Endodermal cell (in vitro differentiated cells): ENCODE data around the gene SPATA2L. TPM values are rescaled to one million over a fixed set of nuclear protein-coding genes. Genes with fewer than 3 reads are reported as not detected.

Experiments
- DNase-seq: peaks from one replicate; pipeline ENCODE4 v3.0.0-alpha.2; 2017
- H3K27ac ChIP-seq: 2 replicates; pipeline ENCODE4 v1.5.1; 2013; ENCODE audit warnings: mild to moderate bottlenecking, low read depth, low read length, moderate library complexity
- H3K27me3 ChIP-seq: 2 replicates; pipeline ENCODE4 v1.6.1; 2013; ENCODE audit warnings: mild to moderate bottlenecking, low read length, moderate library complexity; ENCODE audit not compliant: insufficient read depth, control insufficient read depth, poor library complexity, severe bottlenecking
- H3K36me3 ChIP-seq: 2 replicates; pipeline ENCODE4 v1.7.0; 2013; ENCODE audit warnings: mild to moderate bottlenecking, low read length, moderate library complexity; ENCODE audit not compliant: control insufficient read depth, insufficient read depth
- H3K4me1 ChIP-seq: one replicate; pipeline ENCODE4 v1.7.0; 2013; ENCODE audit warnings: low read length; ENCODE audit not compliant: control insufficient read depth, insufficient read depth
- H3K4me3 ChIP-seq: 2 replicates; pipeline ENCODE4 v1.5.1; 2013; ENCODE audit warnings: mild to moderate bottlenecking, low read length, moderate library complexity
- H3K9ac ChIP-seq: 2 replicates; pipeline ENCODE4 v1.6.1; 2013; ENCODE audit warnings: mild to moderate bottlenecking, low read length, moderate library complexity; ENCODE audit not compliant: poor library complexity, severe bottlenecking; ENCODE audit errors: extremely low read depth
- H3K9me3 ChIP-seq: 2 replicates; pipeline ENCODE4 v1.6.1; 2013; ENCODE audit warnings: mild to moderate bottlenecking, low read length, moderate library complexity; ENCODE audit not compliant: control insufficient read depth
- H3K27ac Mint-ChIP-seq: 2 replicates; pipeline ENCODE4 v1.8.0; 2020; ENCODE audit warnings: mixed read lengths
- H3K27me3 Mint-ChIP-seq: 2 replicates; pipeline ENCODE4 v1.8.0; 2021; ENCODE audit warnings: mild to moderate bottlenecking, mixed read lengths; ENCODE audit not compliant: insufficient read depth
- H3K36me3 Mint-ChIP-seq: 2 replicates; pipeline ENCODE4 v1.8.0; 2020; ENCODE audit warnings: low read depth, mixed read lengths
- H3K4me1 Mint-ChIP-seq: 2 replicates; pipeline ENCODE4 v1.8.0; 2020; ENCODE audit warnings: mixed read lengths
- H3K4me3 Mint-ChIP-seq: 2 replicates; pipeline ENCODE4 v1.8.0; 2020; ENCODE audit warnings: mild to moderate bottlenecking, moderate library complexity, mixed read lengths
- H3K9me3 Mint-ChIP-seq: 2 replicates; pipeline ENCODE4 v1.8.0; 2020; ENCODE audit warnings: mild to moderate bottlenecking, mixed read lengths
- WGBS, 2 experiments: methylation state at CpG; one replicate each; pipeline versions ENCODE4 v1.1.5 to v1.1.7; 2013; ENCODE audit warnings: missing lambda C conversion rate in 2 of 2, mixed read lengths in 1 of 2; ENCODE audit not compliant: insufficient coverage in 1 of 2, insufficient read length in 1 of 2; 5-methylcytosine and 5-hydroxymethylcytosine counted together
- total RNA-seq, 2 donors: library from RNA; stranded (reverse); fragmentation: NEBNext Ultra II Directional in 1 of 2; extraction: Animal tissue kit (Norgen Biotek cat#: 25700) in 1 of 2; gene quantifications; 2 replicates in 1 of 2; 3 replicates in 1 of 2; pipeline ENCODE4 v1.2.1, GENCODE V29; 2021
- TF ChIP-seq, protein P1 (sequence below): fragments of 200-600 bp; sonication (generic); conservative IDR thresholded peaks from 2 replicates; pipeline ENCODE4 v1.5.0; 2021; ENCODE audit warnings: antibody characterized with exemption, mild to moderate bottlenecking

The SPATA2L gene
- total RNA-seq, 2 donors from 2014 or later = 22.9 to 28.8 TPM

DNA sequence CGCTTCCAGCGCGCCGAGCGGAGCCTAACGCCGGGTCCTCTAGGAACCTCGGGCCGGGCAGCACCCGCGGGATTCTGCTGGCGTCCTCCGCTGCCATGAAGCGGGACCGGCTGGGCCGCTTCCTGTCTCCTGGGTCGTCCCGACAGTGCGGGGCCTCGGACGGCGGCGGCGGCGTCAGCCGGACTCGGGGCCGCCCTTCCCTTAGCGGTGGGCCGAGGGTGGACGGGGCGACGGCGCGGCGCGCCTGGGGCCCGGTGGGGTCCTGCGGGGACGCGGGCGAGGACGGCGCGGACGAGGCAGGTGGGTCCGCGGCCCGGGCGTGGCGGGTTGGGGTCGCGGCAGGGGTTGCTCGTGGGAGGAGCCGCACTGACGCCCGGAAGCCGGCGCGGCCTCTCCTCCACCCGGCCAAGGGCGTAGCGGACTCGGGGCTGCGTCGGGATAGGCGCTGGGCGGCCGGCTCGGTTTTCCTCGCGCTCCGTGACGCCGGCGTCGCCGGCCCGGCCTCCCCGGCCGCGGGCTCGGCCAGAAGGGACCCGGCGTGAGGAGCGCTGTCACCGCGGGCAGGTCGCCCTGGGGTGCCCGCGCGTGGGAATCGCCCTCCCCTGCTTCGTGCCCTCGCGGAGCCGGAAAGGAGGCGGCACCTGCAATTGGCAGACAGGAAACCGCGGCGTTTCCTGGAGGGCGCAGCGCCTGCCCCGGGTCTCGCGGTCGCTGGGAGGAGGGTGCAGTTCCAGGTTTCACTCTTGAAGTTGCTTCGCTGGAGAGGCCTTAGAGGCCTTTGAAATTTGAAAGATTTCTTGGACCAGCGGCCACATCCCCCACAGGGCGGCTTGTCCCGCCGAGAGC, 20.3 kb upstream of the SPATA2L start:
- no peak for DNase-seq
- H3K36me3 Mint-ChIP-seq = peaks cover 26% of the 10 kb centered on the region
- H3K4me3 ChIP-seq = peak overlapping the region; percentile 87
- H3K4me3 Mint-ChIP-seq = peak overlapping the region; percentile 65
- no peaks in the 10 kb centered on the region for H3K27me3 ChIP-seq
- H3K9me3 Mint-ChIP-seq = no peaks in the 10 kb centered on the region
- peak overlapping the region; percentile 51 for H3K9ac ChIP-seq
- peaks cover 27% of the 10 kb centered on the region for H3K36me3 ChIP-seq
- WGBS, 2 experiments = 0 to 1% methylated on average over 19 to 112 of the region's 112 CpGs
- H3K9me3 ChIP-seq = no peaks in the 10 kb centered on the region
- TF ChIP-seq, protein P1, sequence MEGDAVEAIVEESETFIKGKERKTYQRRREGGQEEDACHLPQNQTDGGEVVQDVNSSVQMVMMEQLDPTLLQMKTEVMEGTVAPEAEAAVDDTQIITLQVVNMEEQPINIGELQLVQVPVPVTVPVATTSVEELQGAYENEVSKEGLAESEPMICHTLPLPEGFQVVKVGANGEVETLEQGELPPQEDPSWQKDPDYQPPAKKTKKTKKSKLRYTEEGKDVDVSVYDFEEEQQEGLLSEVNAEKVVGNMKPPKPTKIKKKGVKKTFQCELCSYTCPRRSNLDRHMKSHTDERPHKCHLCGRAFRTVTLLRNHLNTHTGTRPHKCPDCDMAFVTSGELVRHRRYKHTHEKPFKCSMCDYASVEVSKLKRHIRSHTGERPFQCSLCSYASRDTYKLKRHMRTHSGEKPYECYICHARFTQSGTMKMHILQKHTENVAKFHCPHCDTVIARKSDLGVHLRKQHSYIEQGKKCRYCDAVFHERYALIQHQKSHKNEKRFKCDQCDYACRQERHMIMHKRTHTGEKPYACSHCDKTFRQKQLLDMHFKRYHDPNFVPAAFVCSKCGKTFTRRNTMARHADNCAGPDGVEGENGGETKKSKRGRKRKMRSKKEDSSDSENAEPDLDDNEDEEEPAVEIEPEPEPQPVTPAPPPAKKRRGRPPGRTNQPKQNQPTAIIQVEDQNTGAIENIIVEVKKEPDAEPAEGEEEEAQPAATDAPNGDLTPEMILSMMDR = no peak
- peaks cover 5% of the 10 kb centered on the region for H3K4me1 ChIP-seq
- peaks cover 12% of the 10 kb centered on the region for H3K4me1 Mint-ChIP-seq
- no peak overlapping the region for H3K27ac ChIP-seq
- peaks cover 42% of the 10 kb centered on the region for H3K27me3 Mint-ChIP-seq
- H3K27ac Mint-ChIP-seq = no peak overlapping the region

DNA sequence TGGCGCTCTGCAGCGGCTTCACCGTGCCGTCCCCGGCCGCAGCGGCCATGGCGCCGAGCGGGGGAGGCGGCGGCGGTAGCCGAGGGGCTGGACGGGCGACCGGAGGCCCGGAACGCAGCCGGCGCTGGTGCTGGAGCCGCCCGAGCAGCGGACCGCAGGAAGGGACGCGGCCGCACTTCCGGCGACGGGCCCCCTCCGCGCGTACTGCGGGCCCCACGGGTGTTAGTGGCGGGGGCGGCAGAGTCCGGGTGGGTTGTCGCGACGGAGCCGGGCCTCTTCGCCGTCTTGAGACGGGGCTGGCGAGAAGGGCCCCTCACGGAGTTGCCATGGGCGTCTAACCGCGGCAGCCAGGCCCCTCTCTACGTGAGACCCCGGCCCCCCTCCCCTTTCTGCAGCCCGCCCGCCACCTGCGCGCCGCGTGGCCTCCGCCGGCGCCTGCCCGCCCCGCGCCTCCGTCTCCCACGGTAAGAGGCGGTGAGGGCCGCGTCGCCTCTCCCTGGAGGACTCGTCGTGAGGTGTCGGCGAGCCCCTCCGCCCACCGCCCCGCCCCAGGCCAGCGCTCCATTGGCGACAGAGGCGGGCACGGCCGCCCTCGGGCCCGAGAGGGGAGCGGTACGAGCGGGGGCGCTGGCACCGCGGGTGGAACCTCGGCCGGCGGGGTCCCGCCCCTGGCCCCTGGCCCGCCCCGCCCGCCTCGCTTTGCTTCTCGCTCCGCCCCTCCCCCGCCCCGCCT, 19.5 kb upstream of the SPATA2L start, which contains the start of the genes VPS9D1 and ZNF276:
Gene VPS9D1, minus strand, starts transcription at position 86 of the 733 bp plus-strand sequence. Its CDS starts 37 bp downstream, at position 49.
Gene ZNF276, plus strand, starts transcription at position 725 of the 733 bp plus-strand sequence. CDS start 104 bp downstream, outside the sequence.
- peaks cover 44% of the 10 kb centered on the region for H3K27me3 Mint-ChIP-seq
- peaks cover 31% of the 10 kb centered on the region for H3K36me3 Mint-ChIP-seq
- peak; percentile 92 for DNase-seq
- peaks cover 24% of the 10 kb centered on the region for H3K36me3 ChIP-seq
- peaks cover 5% of the 10 kb centered on the region for H3K4me1 ChIP-seq
- H3K9ac ChIP-seq = peak within 1 kb of the TSS; percentile 51
- H3K9me3 ChIP-seq = no peaks in the 10 kb centered on the region
- 0 to 2% methylated on average over 11 to 103 of the region's 103 CpGs for WGBS, 2 experiments
- peak within 1 kb of the TSS; percentile 38 for H3K27ac Mint-ChIP-seq
- no peaks in the 10 kb centered on the region for H3K9me3 Mint-ChIP-seq
- peak within 1 kb of the TSS; percentile 65 for H3K4me3 Mint-ChIP-seq
- TF ChIP-seq, protein P1 = no peak
- H3K27me3 ChIP-seq = no peaks in the 10 kb centered on the region
- H3K27ac ChIP-seq = peak within 1 kb of the TSS; percentile 70
- H3K4me1 Mint-ChIP-seq = peaks cover 12% of the 10 kb centered on the region
- H3K4me3 ChIP-seq = peak within 1 kb of the TSS; percentile 87

- peaks cover 12% of the 10 kb centered on the region for H3K4me1 Mint-ChIP-seq
- Histone ChIP-seq H3K9me3 (no peaks in the 10 kb centered on the region), H3K36me3 (peaks cover 24% of the 10 kb centered on the region), H3K27me3 (no peaks in the 10 kb centered on the region), H3K4me1 (peaks cover 5% of the 10 kb centered on the region), H3K4me3 (peak overlapping the region; percentile 87), H3K27ac (no peak overlapping the region), H3K9ac (peak overlapping the region; percentile 51)
- H3K27ac Mint-ChIP-seq = peak overlapping the region; percentile 38
- peaks cover 46% of the 10 kb centered on the region for H3K27me3 Mint-ChIP-seq
- TF ChIP-seq, protein P1 = no peak
- no peaks in the 10 kb centered on the region for H3K9me3 Mint-ChIP-seq
- 0% methylated on average over 1 to 29 of the region's 29 CpGs for WGBS, 2 experiments
- peak; percentile 84 for DNase-seq
- H3K36me3 Mint-ChIP-seq = peaks cover 31% of the 10 kb centered on the region
- peak overlapping the region; percentile 65 for H3K4me3 Mint-ChIP-seq
Observed at GRCh38 chr16:89720551-89720812, 19.0 kb upstream of the SPATA2L start.
